Mesendoderm (in vitro differentiated cells): ENCODE measurements around the gene TBC1D16.
A peak's percentile ranks its signal among the peaks of the same experiment; 100 is the strongest.

Source experiments
- DNase-seq: peaks from one replicate; pipeline ENCODE4 v3.0.0; 2013
- H2AK5ac ChIP-seq: 2 replicates; pipeline ENCODE4 v1.6.1; 2013; ENCODE audit warnings: low read length, inconsistent platforms
- H2BK120ac ChIP-seq: 2 replicates; pipeline ENCODE4 v1.6.1; 2013; ENCODE audit warnings: low read depth, mild to moderate bottlenecking, low read length, moderate library complexity, mixed read lengths
- H2BK15ac ChIP-seq: replicated peaks from 2 replicates; pipeline ENCODE4 v1.6.1; 2013; ENCODE audit warnings: low read depth, mild to moderate bottlenecking, moderate library complexity
- H2BK5ac ChIP-seq: 2 replicates; pipeline ENCODE4 v1.6.1; 2013; ENCODE audit warnings: low read length, inconsistent platforms
- H3K18ac ChIP-seq: 2 replicates; pipeline ENCODE4 v1.6.1; 2013; ENCODE audit warnings: mild to moderate bottlenecking, low read length, mixed read lengths
- H3K23ac ChIP-seq: one replicate; pipeline ENCODE4 v1.6.1; 2013; ENCODE audit warnings: low read length
- H3K27ac ChIP-seq: 2 replicates; pipeline ENCODE4 v1.5.1; 2013; ENCODE audit warnings: low read depth, mild to moderate bottlenecking, inconsistent platforms, low read length, moderate library complexity
- H3K27me3 ChIP-seq: 2 replicates; pipeline ENCODE4 v1.6.1; 2013; ENCODE audit warnings: low read length, control low read depth, mild to moderate bottlenecking, inconsistent platforms; ENCODE audit not compliant: insufficient read depth, poor library complexity
- H3K36me3 ChIP-seq: 2 replicates; pipeline ENCODE4 v1.6.1; 2013; ENCODE audit warnings: low read length, inconsistent platforms; ENCODE audit not compliant: control insufficient read depth, insufficient read depth
- H3K4ac ChIP-seq: one replicate; pipeline ENCODE4 v1.6.1; 2013; ENCODE audit warnings: low read depth, mild to moderate bottlenecking, low read length, moderate library complexity
- H3K4me1 ChIP-seq: 2 replicates; pipeline ENCODE4 v1.6.1; 2013; ENCODE audit warnings: low read depth, low read length, inconsistent platforms; ENCODE audit not compliant: control insufficient read depth
- H3K4me2 ChIP-seq: 2 replicates; pipeline ENCODE4 v1.6.1; 2013; ENCODE audit warnings: low read length
- H3K4me3 ChIP-seq: 2 replicates; pipeline ENCODE4 v1.5.1; 2013; ENCODE audit warnings: mild to moderate bottlenecking, low read length
- H3K56ac ChIP-seq: one replicate; pipeline ENCODE4 v1.6.1; 2013; ENCODE audit warnings: low read length
- H3K79me1 ChIP-seq: 2 replicates; pipeline ENCODE4 v1.6.1; 2013; ENCODE audit warnings: low read length, inconsistent platforms
- H3K79me2 ChIP-seq: 2 replicates; pipeline ENCODE4 v1.6.1; 2013; ENCODE audit warnings: mild to moderate bottlenecking, low read length; ENCODE audit not compliant: control insufficient read depth, insufficient read depth
- H3K9ac ChIP-seq: 2 replicates; pipeline ENCODE4 v1.6.1; 2013; ENCODE audit warnings: low read length, inconsistent platforms
- H4K5ac ChIP-seq: one replicate; pipeline ENCODE4 v1.6.1; 2013; ENCODE audit warnings: low read length
- H4K8ac ChIP-seq: one replicate; pipeline ENCODE4 v1.6.1; 2013; ENCODE audit warnings: low read depth, mild to moderate bottlenecking, control low read depth, low read length, moderate library complexity
- WGBS: extraction: QIAGEN DNeasy Blood & Tissue Kit; methylation state at CpG from one replicate; pipeline ENCODE4 v1.1.7; 2013; ENCODE audit warnings: low lambda C conversion rate, missing lambda C conversion rate; ENCODE audit not compliant: insufficient coverage; ENCODE audit errors: extremely low coverage; 5-methylcytosine and 5-hydroxymethylcytosine counted together

The TBC1D16 gene

GRCh38 chr17:80030730-80031410 lies 4.8 kb downstream of the TBC1D16 start:
- H3K23ac ChIP-seq = no peak overlapping the region
- H3K36me3 ChIP-seq = no peaks in the 10 kb centered on the region
- no CpG with 5 or more reads among the region's 25 CpGs for WGBS
- H3K4me3 ChIP-seq = no peak overlapping the region
- peaks cover 34% of the 10 kb centered on the region for H3K79me1 ChIP-seq
- no peak overlapping the region for H2BK15ac ChIP-seq
- no peak overlapping the region for H2AK5ac ChIP-seq
- H3K4me2 ChIP-seq = no peak overlapping the region
- H3K9ac ChIP-seq = no peak overlapping the region
- no peak overlapping the region for H3K27ac ChIP-seq
- H3K4ac ChIP-seq = no peak overlapping the region
- no peak overlapping the region for H4K8ac ChIP-seq
- peaks cover 2% of the 10 kb centered on the region for H3K4me1 ChIP-seq
- H3K27me3 ChIP-seq = no peaks in the 10 kb centered on the region
- no peak overlapping the region for H3K56ac ChIP-seq
- H3K18ac ChIP-seq = no peak overlapping the region
- no peak for DNase-seq
- H2BK5ac ChIP-seq = no peak overlapping the region
- peaks cover 66% of the 10 kb centered on the region for H3K79me2 ChIP-seq
- H2BK120ac ChIP-seq = no peak overlapping the region
- H4K5ac ChIP-seq = no peak overlapping the region

- Histone ChIP-seq H3K4ac (no peak overlapping the region), H3K18ac (no peak overlapping the region), H3K4me2 (no peak overlapping the region), H3K9ac (no peak overlapping the region), H3K4me3 (no peak overlapping the region), H3K27me3 (no peaks in the 10 kb centered on the region), H3K23ac (no peak overlapping the region), H3K4me1 (peaks cover 2% of the 10 kb centered on the region), H4K8ac (no peak overlapping the region), H3K27ac (no peak overlapping the region), H3K79me2 (peaks cover 73% of the 10 kb centered on the region), H2BK15ac (no peak overlapping the region), H3K56ac (no peak overlapping the region), H3K79me1 (peaks cover 43% of the 10 kb centered on the region), H2AK5ac (no peak overlapping the region), H4K5ac (no peak overlapping the region), H2BK5ac (no peak overlapping the region), H3K36me3 (no peaks in the 10 kb centered on the region), H2BK120ac (no peak overlapping the region)
- WGBS = no CpG with 5 or more reads among the region's 9 CpGs
- DNase-seq = peak; percentile 60
These were observed 6.3 kb downstream of the TBC1D16 start for GRCh38 chr17:80029258-80029974.

GRCh38 chr17:80028030-80028429 lies 7.6 kb downstream of the TBC1D16 start:
- H3K9ac ChIP-seq = no peak overlapping the region
- H3K4me1 ChIP-seq = no peaks in the 10 kb centered on the region
- H2BK15ac ChIP-seq = no peak overlapping the region
- no peaks in the 10 kb centered on the region for H3K27me3 ChIP-seq
- H4K5ac ChIP-seq = no peak overlapping the region
- no peak overlapping the region for H2BK120ac ChIP-seq
- H2AK5ac ChIP-seq = no peak overlapping the region
- no peak overlapping the region for H2BK5ac ChIP-seq
- no peak overlapping the region for H3K4me2 ChIP-seq
- no peak overlapping the region for H3K18ac ChIP-seq
- peaks cover 70% of the 10 kb centered on the region for H3K79me2 ChIP-seq
- no peaks in the 10 kb centered on the region for H3K36me3 ChIP-seq
- H3K27ac ChIP-seq = no peak overlapping the region
- H4K8ac ChIP-seq = no peak overlapping the region
- WGBS = no CpG with 5 or more reads among the region's 10 CpGs
- no peak overlapping the region for H3K56ac ChIP-seq
- H3K79me1 ChIP-seq = peaks cover 44% of the 10 kb centered on the region
- no peak for DNase-seq
- no peak overlapping the region for H3K4ac ChIP-seq
- H3K23ac ChIP-seq = no peak overlapping the region
- H3K4me3 ChIP-seq = no peak overlapping the region

GRCh38 chr17:80027043-80027435 lies 8.6 kb downstream of the TBC1D16 start:
- Histone ChIP-seq H3K27ac (no peak overlapping the region), H3K4me1 (no peaks in the 10 kb centered on the region), H3K79me1 (peaks cover 36% of the 10 kb centered on the region), H3K36me3 (no peaks in the 10 kb centered on the region), H3K9ac (no peak overlapping the region), H3K4ac (no peak overlapping the region), H3K4me2 (no peak overlapping the region), H3K27me3 (no peaks in the 10 kb centered on the region), H4K5ac (no peak overlapping the region), H3K56ac (no peak overlapping the region), H4K8ac (no peak overlapping the region), H3K79me2 (peaks cover 60% of the 10 kb centered on the region), H3K23ac (no peak overlapping the region), H2BK120ac (no peak overlapping the region), H3K4me3 (no peak overlapping the region), H2BK5ac (no peak overlapping the region), H2AK5ac (no peak overlapping the region), H2BK15ac (no peak overlapping the region), H3K18ac (no peak overlapping the region)
- no CpG with 5 or more reads among the region's 8 CpGs for WGBS
- DNase-seq = no peak

- Histone ChIP-seq H3K56ac (no peak overlapping the region), H3K4me2 (no peak overlapping the region), H3K36me3 (no peaks in the 10 kb centered on the region), H2AK5ac (no peak overlapping the region), H3K27me3 (no peaks in the 10 kb centered on the region), H4K5ac (no peak overlapping the region), H4K8ac (no peak overlapping the region), H3K18ac (no peak overlapping the region), H3K4me3 (no peak overlapping the region), H3K9ac (no peak overlapping the region), H3K79me1 (peaks cover 35% of the 10 kb centered on the region), H3K23ac (no peak overlapping the region), H3K27ac (no peak overlapping the region), H3K4me1 (no peaks in the 10 kb centered on the region), H3K79me2 (peaks cover 58% of the 10 kb centered on the region), H2BK120ac (no peak overlapping the region), H2BK15ac (no peak overlapping the region), H3K4ac (no peak overlapping the region), H2BK5ac (no peak overlapping the region)
- WGBS = no CpG with 5 or more reads among the region's 10 CpGs
- no peak for DNase-seq
These were observed 9.2 kb downstream of the TBC1D16 start for GRCh38 chr17:80026359-80027042.
